Measurements from ENCODE around the gene PRRX2.

DNA sequence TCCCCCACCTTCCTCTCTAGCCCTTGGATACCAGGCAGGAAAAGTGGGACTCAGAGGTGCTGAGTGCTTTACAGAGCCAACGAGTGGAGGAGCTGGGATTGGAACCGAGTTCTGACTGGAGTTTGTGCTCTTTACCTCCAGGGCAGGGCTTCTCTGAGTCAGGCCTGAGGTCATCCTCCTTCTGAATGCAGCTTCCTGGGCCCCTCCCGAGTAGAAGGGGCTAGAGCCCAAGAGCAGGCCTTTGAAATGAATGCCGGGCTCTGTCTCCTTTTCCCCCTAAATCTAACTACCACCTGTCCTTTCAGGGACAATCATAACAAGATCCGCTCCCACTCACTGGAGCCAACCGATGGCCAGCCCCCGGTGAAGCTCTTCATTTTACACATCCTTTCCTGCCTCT lies 74.7 kb downstream of the PRRX2 start:
- TF ChIP-seq SNAI2 (CRISPR knock-in tag; IDR thresholded peaks at IDR 0.05) (no peak), OSR1 (CRISPR knock-in tag; IDR thresholded peaks at IDR 0.05) (no peak), TCF4 (CRISPR knock-in tag; IDR thresholded peaks at IDR 0.05; ENCODE audit: borderline replicate concordance) (no peak), ZNF565 (CRISPR knock-in tag; conservative IDR thresholded peaks at IDR 0.05; ENCODE audit: low read depth) (no peak)
